DND-41 (cell line): ENCODE results near the gene DDC.

Experiments
- ATAC-seq: fragments of 200-7000 bp; cut with Tn5 transposase; 3 replicates; pipeline ENCODE4 v1.9.1; 2021; ENCODE audit warnings: low read depth; ENCODE audit not compliant: insufficient read depth
- DNase-seq: peaks from one replicate; pipeline ENCODE4 v3.0.0-alpha.2; 2020
- H2AFZ ChIP-seq: 2 replicates; pipeline ENCODE4 v1.6.0; 2012; ENCODE audit warnings: low read depth, low read length
- H3K27ac ChIP-seq: 2 replicates; pipeline ENCODE4 v1.5.1; 2012; ENCODE audit warnings: low read length, inconsistent platforms
- H3K27me3 ChIP-seq: fragments of 200-600 bp; sonication (generic); 2 replicates; pipeline ENCODE4 v1.6.0; 2012; ENCODE audit warnings: low read length, mild to moderate bottlenecking, inconsistent platforms; ENCODE audit not compliant: insufficient read depth, poor library complexity
- H3K36me3 ChIP-seq: 2 replicates; pipeline ENCODE4 v1.5.1; 2012; ENCODE audit warnings: low read length, inconsistent platforms; ENCODE audit not compliant: insufficient read depth
- H3K4me1 ChIP-seq: 2 replicates; pipeline ENCODE4 v1.5.1; 2012; ENCODE audit warnings: mild to moderate bottlenecking, low read length; ENCODE audit not compliant: insufficient read depth
- H3K4me2 ChIP-seq: 2 replicates; pipeline ENCODE4 v1.6.0; 2012; ENCODE audit warnings: mild to moderate bottlenecking, moderate library complexity, low read length, inconsistent platforms; ENCODE audit not compliant: insufficient read depth
- H3K4me3 ChIP-seq, 2 experiments: fragments of 200-600 bp in 1 of 2; shearing (Covaris generic) in 1 of 2; 2 replicates each; pipeline ENCODE4 v1.5.1; 2012 to 2016; ENCODE audit warnings: inconsistent platforms in 2 of 2, low read length in 2 of 2, mild to moderate bottlenecking in 2 of 2, low read depth in 1 of 2, moderate library complexity in 1 of 2
- H3K79me2 ChIP-seq: 2 replicates; pipeline ENCODE4 v1.6.0; 2012; ENCODE audit warnings: low read length, inconsistent platforms; ENCODE audit not compliant: insufficient read depth
- H3K9ac ChIP-seq: 2 replicates; pipeline ENCODE4 v1.6.0; 2012; ENCODE audit warnings: low read depth, mild to moderate bottlenecking, inconsistent platforms, low read length, moderate library complexity
- H3K9me3 ChIP-seq: 2 replicates; pipeline ENCODE4 v1.5.1; 2012; ENCODE audit warnings: low read length, moderate library complexity, mild to moderate bottlenecking, inconsistent platforms; ENCODE audit not compliant: insufficient read depth, severe bottlenecking
- H4K20me1 ChIP-seq: 2 replicates; pipeline ENCODE4 v1.6.0; 2012; ENCODE audit warnings: low read length; ENCODE audit not compliant: insufficient read depth
- CTCF ChIP-seq: IDR thresholded peaks from 2 replicates; pipeline ENCODE4 v1.5.1; 2012; ENCODE audit warnings: borderline replicate concordance, low read length, moderate library complexity, mild to moderate bottlenecking; ENCODE audit not compliant: poor library complexity, severe bottlenecking; ENCODE audit errors: extremely low read depth
- EZH2 ChIP-seq: IDR thresholded peaks from 3 replicates; pipeline ENCODE4 v1.6.1; 2012; ENCODE audit warnings: borderline replicate concordance, low read depth, mild to moderate bottlenecking, moderate library complexity, low read length, inconsistent platforms; ENCODE audit not compliant: severe bottlenecking

The DDC gene

GRCh38 chr7:50531401-50531911 lies 33.7 kb downstream of the DDC start:
- Histone ChIP-seq H3K4me1 (no peaks in the 10 kb centered on the region), H3K9me3 (no peaks in the 10 kb centered on the region), H3K4me2 (no peak overlapping the region), H2AFZ (no peak overlapping the region), H3K79me2 (no peaks in the 10 kb centered on the region), H4K20me1 (no peaks in the 10 kb centered on the region), H3K36me3 (no peaks in the 10 kb centered on the region), H3K27me3 (peaks cover 7% of the 10 kb centered on the region), H3K27ac (no peak overlapping the region), H3K9ac (no peak overlapping the region), H3K4me3 (no peak overlapping the region)
- TF ChIP-seq EZH2 (no peak), CTCF (no peak)
- DNase-seq: no peak
- no peak for ATAC-seq

GRCh38 chr7:50530766-50531165 lies 34.4 kb downstream of the DDC start:
- ATAC-seq: no peak
- H3K36me3 ChIP-seq: no peaks in the 10 kb centered on the region
- H3K4me3 ChIP-seq: no peak overlapping the region
- no peaks in the 10 kb centered on the region for H3K9me3 ChIP-seq
- no peaks in the 10 kb centered on the region for H3K4me1 ChIP-seq
- H3K79me2 ChIP-seq: no peaks in the 10 kb centered on the region
- no peak for DNase-seq
- no peak overlapping the region for H2AFZ ChIP-seq
- no peak overlapping the region for H3K27ac ChIP-seq
- H3K9ac ChIP-seq: no peak overlapping the region
- peaks cover 7% of the 10 kb centered on the region for H3K27me3 ChIP-seq
- no peaks in the 10 kb centered on the region for H4K20me1 ChIP-seq
- no peak overlapping the region for H3K4me2 ChIP-seq
- TF ChIP-seq CTCF: no peak
- no peak for TF ChIP-seq EZH2

GRCh38 chr7:50529093-50529862 lies 35.9 kb downstream of the DDC start:
- no peak for ATAC-seq
- TF ChIP-seq CTCF (no peak), EZH2 (no peak)
- no peak overlapping the region for H3K27ac ChIP-seq

More at GRCh38 chr7:50529093-50529862, 35.9 kb downstream of the DDC start:
- H2AFZ ChIP-seq: no peak overlapping the region
- no peaks in the 10 kb centered on the region for H3K4me1 ChIP-seq
- no peaks in the 10 kb centered on the region for H4K20me1 ChIP-seq
- no peaks in the 10 kb centered on the region for H3K9me3 ChIP-seq
- no peaks in the 10 kb centered on the region for H3K36me3 ChIP-seq
- H3K79me2 ChIP-seq: no peaks in the 10 kb centered on the region
- no peak overlapping the region for H3K4me2 ChIP-seq
- DNase-seq: no peak
- H3K9ac ChIP-seq: no peak overlapping the region
- no peak overlapping the region for H3K4me3 ChIP-seq
- H3K27me3 ChIP-seq: peaks cover 7% of the 10 kb centered on the region
